LNCAP (cell line): ENCODE results near the gene REPIN1.

Experiments
- TF ChIP-seq, protein P1 (sequence below): fragments of 450-650 bp; IDR thresholded peaks from 2 replicates; pipeline ENCODE4 v1.5.1; 2017; ENCODE audit warnings: mild to moderate bottlenecking

The REPIN1 gene

GRCh38 chr7:150415161-150416153, 46.8 kb downstream of the REPIN1 start:
- TF ChIP-seq, protein P1, sequence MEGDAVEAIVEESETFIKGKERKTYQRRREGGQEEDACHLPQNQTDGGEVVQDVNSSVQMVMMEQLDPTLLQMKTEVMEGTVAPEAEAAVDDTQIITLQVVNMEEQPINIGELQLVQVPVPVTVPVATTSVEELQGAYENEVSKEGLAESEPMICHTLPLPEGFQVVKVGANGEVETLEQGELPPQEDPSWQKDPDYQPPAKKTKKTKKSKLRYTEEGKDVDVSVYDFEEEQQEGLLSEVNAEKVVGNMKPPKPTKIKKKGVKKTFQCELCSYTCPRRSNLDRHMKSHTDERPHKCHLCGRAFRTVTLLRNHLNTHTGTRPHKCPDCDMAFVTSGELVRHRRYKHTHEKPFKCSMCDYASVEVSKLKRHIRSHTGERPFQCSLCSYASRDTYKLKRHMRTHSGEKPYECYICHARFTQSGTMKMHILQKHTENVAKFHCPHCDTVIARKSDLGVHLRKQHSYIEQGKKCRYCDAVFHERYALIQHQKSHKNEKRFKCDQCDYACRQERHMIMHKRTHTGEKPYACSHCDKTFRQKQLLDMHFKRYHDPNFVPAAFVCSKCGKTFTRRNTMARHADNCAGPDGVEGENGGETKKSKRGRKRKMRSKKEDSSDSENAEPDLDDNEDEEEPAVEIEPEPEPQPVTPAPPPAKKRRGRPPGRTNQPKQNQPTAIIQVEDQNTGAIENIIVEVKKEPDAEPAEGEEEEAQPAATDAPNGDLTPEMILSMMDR: no peak

- TF ChIP-seq, protein P1: no peak
These were observed 48.6 kb downstream of the REPIN1 start for GRCh38 chr7:150417239-150417638.

DNA sequence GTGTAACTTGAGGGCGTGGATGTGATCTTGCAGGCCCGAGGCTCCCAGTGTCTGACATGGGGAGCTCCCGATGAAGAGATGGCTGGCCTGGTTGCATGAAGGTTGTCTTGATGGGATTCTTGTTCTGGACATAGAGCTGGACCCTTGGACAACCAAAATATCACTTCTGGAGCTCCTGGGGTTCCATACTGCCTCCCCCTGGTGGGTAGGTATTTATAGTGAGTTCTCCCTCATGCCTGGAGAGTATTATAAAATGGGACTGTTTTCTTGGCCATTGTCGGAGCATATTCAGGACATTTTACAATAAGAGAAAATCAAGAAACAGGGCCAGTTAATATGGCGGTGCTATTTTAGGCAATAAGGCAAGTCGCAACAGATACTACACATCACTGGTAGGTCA, 49.2 kb downstream of the REPIN1 start:
- TF ChIP-seq, protein P1: 0 out of 2 replicates have a peak, but pooled peaks have one; percentile 16

DNA sequence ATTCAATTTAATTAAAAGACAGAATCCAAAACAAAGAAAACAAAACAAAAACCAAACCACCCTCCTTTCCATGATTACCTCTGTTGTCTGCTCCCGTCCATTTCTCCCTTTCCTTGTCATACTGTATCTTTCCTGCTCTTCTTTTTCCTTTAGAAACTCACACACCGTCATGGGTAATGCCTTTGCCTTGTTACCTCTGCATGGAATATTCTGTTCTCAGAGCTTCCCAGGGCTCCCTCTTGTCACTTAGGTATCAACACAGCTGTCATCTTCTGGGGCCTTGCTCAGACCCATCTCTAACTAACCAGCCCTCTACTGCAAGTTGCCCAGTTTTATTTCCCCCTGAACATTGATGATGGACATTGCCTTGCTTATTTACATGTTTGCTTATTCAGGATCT, 51.6 kb downstream of the REPIN1 start:
- TF ChIP-seq, protein P1: no peak

- TF ChIP-seq, protein P1: peak; percentile 89
These were observed 52.5 kb downstream of the REPIN1 start for GRCh38 chr7:150420987-150421674.

- TF ChIP-seq, protein P1: no peak
These were observed 53.2 kb downstream of the REPIN1 start for GRCh38 chr7:150421831-150422230.
